ENCODE measurements around the gene FBLN1.
"Not testable (repeated sequence)": the region's sequence is repeated elsewhere in the genome, so short reads cannot be mapped to it uniquely, and the experiment has no call there.

Gene FBLN1

DNA sequence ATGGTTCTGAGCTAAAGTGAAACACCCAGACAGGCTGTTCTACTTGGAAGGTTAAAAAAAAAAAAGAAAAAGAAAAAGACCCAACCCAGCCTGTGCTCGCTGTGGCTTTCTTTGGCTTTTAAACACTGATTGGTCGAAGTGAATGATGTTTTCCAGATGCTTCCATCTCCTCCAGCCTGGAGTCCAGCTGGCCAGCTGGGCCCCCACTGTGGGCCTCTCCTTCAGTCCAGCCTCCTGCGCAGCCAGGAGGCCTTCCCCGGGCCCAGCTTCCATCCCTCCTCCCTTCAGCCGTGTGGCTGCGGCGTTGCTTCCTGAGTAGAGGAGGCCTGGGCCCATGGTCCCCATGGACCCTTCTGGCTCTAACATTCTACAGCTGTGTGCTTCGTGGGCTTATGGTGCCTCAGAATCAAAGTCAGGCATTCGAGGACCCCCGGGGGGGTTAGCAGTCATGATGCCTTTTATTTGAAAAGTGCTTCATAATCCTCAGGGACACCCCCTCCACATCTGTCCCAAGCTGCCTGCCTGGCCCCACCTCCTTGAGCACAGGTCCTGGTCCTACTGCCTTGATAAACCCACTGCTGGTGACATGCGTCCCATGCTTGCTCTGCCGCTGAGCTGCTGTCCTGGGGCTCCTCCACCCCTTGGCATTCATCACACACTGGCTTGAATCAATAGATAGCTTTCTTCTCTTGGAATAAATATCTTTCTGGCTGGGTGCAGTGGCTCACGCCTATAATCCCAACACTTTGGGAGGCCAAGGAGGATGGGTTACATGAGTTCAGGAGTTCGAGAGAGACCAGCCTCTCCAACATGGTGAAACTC is 42.2 kb upstream of the FBLN1 start:
- no peak for TF ChIP-seq EZH2phosphoT487 (IDR thresholded peaks at IDR 0.05; ENCODE audit: low read depth)
- TF ChIP-seq, protein P1, sequence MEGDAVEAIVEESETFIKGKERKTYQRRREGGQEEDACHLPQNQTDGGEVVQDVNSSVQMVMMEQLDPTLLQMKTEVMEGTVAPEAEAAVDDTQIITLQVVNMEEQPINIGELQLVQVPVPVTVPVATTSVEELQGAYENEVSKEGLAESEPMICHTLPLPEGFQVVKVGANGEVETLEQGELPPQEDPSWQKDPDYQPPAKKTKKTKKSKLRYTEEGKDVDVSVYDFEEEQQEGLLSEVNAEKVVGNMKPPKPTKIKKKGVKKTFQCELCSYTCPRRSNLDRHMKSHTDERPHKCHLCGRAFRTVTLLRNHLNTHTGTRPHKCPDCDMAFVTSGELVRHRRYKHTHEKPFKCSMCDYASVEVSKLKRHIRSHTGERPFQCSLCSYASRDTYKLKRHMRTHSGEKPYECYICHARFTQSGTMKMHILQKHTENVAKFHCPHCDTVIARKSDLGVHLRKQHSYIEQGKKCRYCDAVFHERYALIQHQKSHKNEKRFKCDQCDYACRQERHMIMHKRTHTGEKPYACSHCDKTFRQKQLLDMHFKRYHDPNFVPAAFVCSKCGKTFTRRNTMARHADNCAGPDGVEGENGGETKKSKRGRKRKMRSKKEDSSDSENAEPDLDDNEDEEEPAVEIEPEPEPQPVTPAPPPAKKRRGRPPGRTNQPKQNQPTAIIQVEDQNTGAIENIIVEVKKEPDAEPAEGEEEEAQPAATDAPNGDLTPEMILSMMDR (IDR thresholded peaks at IDR 0.05; ENCODE audit: low read depth, low read length): no peak

DNA sequence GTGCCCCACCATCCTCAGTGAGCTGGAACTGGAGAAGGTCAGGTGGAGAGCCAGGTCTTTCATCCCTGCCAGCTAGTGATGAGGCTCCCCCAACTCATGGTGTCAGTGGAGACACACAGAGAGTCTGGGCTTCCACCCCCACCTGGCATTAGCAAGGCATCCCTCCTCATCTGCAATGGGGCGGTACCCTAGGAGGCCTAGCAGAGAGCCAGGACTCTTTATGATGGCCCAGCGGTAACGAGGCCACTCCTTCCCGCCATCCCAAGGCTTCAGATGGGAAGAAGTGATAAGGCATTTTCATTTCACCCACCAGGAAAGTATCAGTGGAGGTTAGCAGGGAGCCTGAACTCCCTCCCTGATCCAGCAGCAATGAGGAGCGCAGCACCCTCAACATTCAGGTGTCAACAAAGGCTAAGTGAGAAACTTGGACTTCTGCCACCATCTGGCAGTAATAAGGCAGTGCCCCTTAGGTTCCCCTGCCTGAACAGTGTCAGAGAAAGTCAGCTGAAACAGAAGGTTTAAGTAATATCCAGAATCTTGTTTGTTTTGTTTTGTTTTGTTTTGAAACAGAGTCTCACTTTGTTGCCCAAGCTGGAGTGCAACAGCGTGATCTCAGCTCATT is 40.5 kb upstream of the FBLN1 start:
- no peaks in the 10 kb centered on the region for H3K36me3 ChIP-seq (replicated peaks; ENCODE audit: low read depth, low read length)
- no peaks in the 10 kb centered on the region for H3K79me2 ChIP-seq (ENCODE audit: low read length)
- H3K27me3 ChIP-seq (ENCODE audit: low read depth, low read length): 0 out of 2 replicates have a peak, but pooled peaks cover 4% of the 10 kb centered on the region
- H2AFZ ChIP-seq (ENCODE audit: low read depth, low read length): no peak overlapping the region
- no peak overlapping the region for H3K4me3 ChIP-seq (ENCODE audit: low read length)
- TF ChIP-seq EZH2phosphoT487 (IDR thresholded peaks at IDR 0.05; ENCODE audit: low read depth): no peak
- TF ChIP-seq, protein P1 (IDR thresholded peaks at IDR 0.05; ENCODE audit: low read depth, low read length): peak; percentile 49
- no peaks in the 10 kb centered on the region for H4K20me1 ChIP-seq (ENCODE audit: insufficient read depth, low read length)
- H3K4me1 ChIP-seq (ENCODE audit: low read length): no peaks in the 10 kb centered on the region
- H3K4me2 ChIP-seq (ENCODE audit: low read length): no peak overlapping the region
- no peak overlapping the region for H3K9ac ChIP-seq (ENCODE audit: low read length)
- no peak overlapping the region for H3K27ac ChIP-seq (ENCODE audit: low read length)
- H3K9me3 ChIP-seq (ENCODE audit: insufficient read depth, low read length): no peaks in the 10 kb centered on the region

More for the DNA sequence above, 42.2 kb upstream of the FBLN1 start:
- Histone ChIP-seq H3K27ac (ENCODE audit: low read length) (no peak overlapping the region), H2AFZ (ENCODE audit: low read depth, low read length) (no peak overlapping the region), H3K79me2 (ENCODE audit: low read length) (no peaks in the 10 kb centered on the region), H3K4me3 (ENCODE audit: low read length) (no peak overlapping the region), H4K20me1 (ENCODE audit: insufficient read depth, low read length) (no peaks in the 10 kb centered on the region), H3K4me1 (ENCODE audit: low read length) (no peaks in the 10 kb centered on the region), H3K9ac (ENCODE audit: low read length) (no peak overlapping the region), H3K36me3 (replicated peaks; ENCODE audit: low read depth, low read length) (no peaks in the 10 kb centered on the region), H3K4me2 (ENCODE audit: low read length) (no peak overlapping the region), H3K27me3 (ENCODE audit: low read depth, low read length) (no peaks in the 10 kb centered on the region), H3K9me3 (ENCODE audit: insufficient read depth, low read length) (no peaks in the 10 kb centered on the region)

DNA sequence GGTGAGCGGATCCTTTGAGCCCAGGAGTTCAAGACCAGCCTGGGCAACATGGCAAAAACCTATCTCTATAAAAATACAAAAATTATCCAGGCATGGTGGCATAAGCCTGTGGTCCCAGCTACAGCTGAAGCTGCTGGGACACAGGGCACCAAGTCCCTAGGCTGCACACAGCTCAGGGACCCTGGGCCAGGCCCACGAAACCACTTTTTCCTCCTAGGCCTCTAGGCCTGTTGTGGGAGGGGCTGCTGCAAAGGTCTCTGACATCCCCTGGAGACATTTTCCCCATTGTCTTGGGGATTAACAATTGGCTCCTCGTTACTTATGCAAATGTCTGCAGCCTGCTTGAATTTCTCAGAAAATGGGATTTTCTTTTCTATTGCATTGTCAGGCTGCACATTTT is 39.0 kb upstream of the FBLN1 start:
- not testable (repeated sequence) for H3K9ac ChIP-seq (ENCODE audit: low read length); H3K4me1 ChIP-seq (ENCODE audit: low read length); H2AFZ ChIP-seq (ENCODE audit: low read depth, low read length); H3K4me3 ChIP-seq (ENCODE audit: low read length); H4K20me1 ChIP-seq (ENCODE audit: insufficient read depth, low read length); H3K36me3 ChIP-seq (replicated peaks; ENCODE audit: low read depth, low read length); H3K27ac ChIP-seq (ENCODE audit: low read length); H3K79me2 ChIP-seq (ENCODE audit: low read length); H3K4me2 ChIP-seq (ENCODE audit: low read length); H3K9me3 ChIP-seq (ENCODE audit: insufficient read depth, low read length)
- 0 out of 2 replicates have a peak, but pooled peaks cover 15% of the 10 kb centered on the region for H3K27me3 ChIP-seq (ENCODE audit: low read depth, low read length)

DNA sequence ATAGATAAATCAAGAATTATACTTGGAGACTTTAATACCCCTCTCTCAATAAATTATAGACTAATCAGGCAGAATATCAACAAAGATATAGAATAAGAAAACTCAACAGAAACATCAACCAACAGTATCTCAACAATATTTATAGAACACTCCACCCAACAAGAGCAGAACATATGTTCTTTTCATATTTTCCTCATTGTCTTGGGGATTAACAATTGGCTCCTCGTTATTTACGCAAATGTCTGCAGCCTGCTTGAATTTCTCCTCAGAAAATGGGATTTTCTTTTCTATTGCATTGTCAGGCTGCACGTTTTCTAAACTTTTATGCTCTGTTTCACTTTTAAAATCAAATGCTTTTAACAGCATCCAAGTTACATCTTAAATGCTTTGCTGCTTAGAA is 37.0 kb upstream of the FBLN1 start:
- Histone ChIP-seq H3K4me3 (ENCODE audit: low read length) (no peak overlapping the region), H2AFZ (ENCODE audit: low read depth, low read length) (no peak overlapping the region), H3K27me3 (ENCODE audit: low read depth, low read length) (peaks cover 22% of the 10 kb centered on the region; the same call in 1 of the 2 replicates), H3K79me2 (ENCODE audit: low read length) (no peaks in the 10 kb centered on the region), H3K9me3 (ENCODE audit: insufficient read depth, low read length) (no peaks in the 10 kb centered on the region), H3K4me1 (ENCODE audit: low read length) (no peaks in the 10 kb centered on the region), H3K4me2 (ENCODE audit: low read length) (no peak overlapping the region), H3K27ac (ENCODE audit: low read length) (no peak overlapping the region), H3K36me3 (replicated peaks; ENCODE audit: low read depth, low read length) (no peaks in the 10 kb centered on the region), H3K9ac (ENCODE audit: low read length) (no peak overlapping the region), H4K20me1 (ENCODE audit: insufficient read depth, low read length) (no peaks in the 10 kb centered on the region)
- TF ChIP-seq, protein P1 (IDR thresholded peaks at IDR 0.05; ENCODE audit: low read depth, low read length): no peak
- no peak for TF ChIP-seq EZH2phosphoT487 (IDR thresholded peaks at IDR 0.05; ENCODE audit: low read depth)
